ENCODE data around the gene CEP112.
"Not testable (repeated sequence)": the region's sequence is repeated elsewhere in the genome, so short reads cannot be mapped to it uniquely, and the experiment has no call there.

CEP112 gene

DNA sequence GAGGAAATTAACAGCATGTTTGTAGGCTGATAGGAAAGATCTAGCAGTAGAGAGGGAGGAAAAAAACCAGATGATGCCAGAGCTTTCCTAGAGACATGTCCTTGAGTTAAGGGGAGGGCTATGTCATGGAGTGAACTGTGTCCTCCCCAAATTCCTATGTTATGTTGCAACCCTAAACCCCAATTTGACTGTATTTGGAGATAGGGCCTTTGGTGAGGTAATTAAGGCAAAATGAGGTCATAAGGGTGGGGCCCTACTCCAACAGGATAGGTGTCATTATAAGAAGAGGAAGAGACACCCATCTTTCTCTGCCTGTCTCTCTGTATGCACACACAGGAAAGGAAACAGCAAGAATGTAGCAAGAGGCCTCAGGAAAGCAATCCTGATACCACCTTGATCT is 435.2 kb downstream of the CEP112 start:
- DNase-seq, result no peak

DNA sequence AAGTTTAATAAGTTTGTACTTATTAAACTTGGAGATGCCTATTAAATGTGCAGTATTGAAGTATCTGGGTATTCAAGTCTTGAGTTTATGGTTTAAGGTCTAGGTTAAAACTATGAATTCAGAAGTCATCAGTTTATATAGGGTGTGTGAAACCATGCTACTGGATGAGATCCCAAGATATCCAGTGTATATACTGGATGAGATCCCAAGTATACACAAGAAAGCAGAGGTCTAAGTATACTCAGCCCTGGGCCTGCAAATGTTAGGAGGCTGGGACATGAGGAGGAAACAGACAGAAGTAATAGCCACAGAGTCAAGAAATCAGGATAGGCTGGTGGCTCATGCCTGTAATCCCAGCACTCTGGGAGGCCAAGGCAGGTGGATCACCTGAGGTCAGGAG is 436.1 kb downstream of the CEP112 start:
- no peak for DNase-seq

DNA sequence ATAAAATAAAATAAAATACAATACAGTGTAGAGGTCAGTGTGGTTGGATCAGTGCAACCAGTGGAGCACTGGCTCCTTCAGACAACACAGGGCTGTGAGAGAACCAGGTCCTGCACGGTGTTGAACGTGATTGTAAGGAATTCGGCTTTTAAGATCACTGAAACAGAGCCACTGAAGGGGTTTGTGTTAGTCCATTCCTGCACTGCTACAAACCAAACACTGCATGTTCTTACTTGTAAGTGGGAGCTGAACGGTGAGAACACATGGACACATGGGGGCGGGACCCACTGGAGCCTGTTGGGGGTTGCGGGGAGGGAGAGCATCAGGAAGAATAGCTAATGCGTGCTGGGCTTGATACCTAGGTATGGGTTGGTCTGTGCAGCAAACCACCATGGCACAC is 437.3 kb downstream of the CEP112 start:
- no peak for DNase-seq

DNA sequence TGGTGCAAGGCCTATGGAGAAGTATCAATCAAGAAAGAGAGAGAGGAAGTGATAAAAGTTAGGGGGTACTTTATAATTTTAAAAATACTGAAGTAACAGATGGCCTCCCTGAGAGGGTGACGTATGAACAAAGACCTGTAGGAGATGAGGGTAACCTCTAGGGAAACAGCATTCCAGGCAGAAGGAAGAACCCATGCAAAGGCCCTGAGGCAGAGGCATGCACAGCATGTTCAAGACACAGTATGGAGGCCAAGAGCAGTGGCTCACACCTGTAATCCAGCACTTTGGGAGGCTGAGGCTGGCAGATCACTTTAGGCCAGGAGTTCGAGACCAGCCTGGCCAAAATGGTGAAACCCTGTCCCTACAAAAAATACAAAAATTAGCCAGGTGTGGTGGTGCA is 437.9 kb downstream of the CEP112 start:
- DNase-seq, result no peak

DNA sequence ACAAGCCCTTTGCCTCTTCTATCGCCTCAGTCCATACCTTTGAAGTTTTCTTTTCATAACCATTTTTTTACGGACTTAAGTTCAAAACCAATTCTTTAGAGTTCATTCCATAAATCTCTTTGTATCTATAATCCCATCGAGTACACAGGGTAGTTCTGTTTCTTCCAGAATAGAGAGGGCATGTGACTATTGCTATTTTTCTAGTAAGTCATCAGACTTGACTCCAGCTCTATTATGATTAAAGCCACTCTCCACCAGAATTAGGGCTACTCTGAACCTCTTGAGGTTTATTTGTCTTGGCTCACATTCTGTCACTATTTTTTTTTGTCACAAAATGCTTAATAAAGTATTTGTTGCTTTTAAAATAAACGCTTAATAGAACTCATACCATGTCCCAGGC is 438.6 kb downstream of the CEP112 start:
- no peak for DNase-seq

DNA sequence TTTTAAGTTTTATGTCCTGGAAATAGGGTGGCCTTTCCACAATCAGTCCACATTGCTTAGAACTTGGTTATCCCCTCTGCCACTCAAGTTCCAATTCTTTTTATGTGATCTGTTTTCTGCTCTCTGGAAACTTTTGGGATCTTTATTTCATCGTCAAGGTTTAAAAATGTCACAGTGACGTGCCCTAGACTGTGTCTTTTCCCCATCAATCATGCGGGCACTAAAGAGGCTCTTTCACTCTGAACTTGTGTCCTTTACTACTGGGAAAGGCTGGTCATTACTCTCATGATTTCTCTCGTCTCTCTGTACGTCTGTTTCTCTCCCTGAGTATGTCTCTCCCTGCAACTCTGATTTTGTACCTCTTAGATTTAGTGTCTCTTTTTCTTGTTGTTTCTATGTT is 440.7 kb downstream of the CEP112 start:
- no peak for DNase-seq

DNA sequence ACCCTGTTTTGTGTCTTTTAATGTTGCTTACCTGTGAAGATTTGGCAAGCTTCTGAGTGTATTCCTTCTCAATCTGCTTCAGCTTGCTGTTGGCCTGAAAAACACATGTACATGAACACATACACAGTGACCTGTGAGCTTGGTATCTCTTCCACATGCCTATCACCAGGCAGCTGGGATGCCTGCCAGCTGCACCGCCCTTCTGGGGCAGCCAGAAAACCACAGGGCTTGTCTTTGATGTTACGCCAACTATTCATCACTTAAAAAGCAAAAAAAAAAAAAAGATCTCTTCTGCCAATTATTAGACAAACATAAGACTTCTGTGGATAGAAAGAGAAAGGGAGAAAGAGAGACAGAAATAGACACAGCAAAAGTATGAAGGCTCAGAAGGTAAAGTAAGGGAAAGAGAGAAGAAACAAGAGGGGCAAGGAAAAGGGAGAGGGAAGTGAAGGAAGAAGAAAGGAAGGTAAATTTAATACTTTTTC is 441.3 kb downstream of the CEP112 start:
- peak; percentile 51 for DNase-seq

DNA sequence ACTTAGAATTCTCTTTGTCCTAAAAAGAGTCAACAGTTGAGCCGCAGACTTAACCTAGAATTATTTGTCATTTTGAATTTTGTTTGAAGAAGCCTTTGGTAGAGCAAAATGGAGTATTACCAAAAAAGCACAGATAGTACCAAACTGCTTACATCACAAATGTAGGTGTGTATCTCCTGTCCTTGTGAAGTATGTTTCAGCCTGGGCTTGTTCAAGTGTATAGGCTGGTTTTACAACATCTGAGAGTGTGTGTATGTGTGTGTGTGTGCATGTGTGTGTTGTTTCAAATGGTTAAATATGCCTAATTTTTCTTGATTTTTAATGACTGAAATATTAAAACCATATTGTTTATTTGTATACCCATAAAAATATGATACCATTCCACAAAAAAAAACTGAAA is 441.8 kb downstream of the CEP112 start:
- DNase-seq, result no peak

DNA sequence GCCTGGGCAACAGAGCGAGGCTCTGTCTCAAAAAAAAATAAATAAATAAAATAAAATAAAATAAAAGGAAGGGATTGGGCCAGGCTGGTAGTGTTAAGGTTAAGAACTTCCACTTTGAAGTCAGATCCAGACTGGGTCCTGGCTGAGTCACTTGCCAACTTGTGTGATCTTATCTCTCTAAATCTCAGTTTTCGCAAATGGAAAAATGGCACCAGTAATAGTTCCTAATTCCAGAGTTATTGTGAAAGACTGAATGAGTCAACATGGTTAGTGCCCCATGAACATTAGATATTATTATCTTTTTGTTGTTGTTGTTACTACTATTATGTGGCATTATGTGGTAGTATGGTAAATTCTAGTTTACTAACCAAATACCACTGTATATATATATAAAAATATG is 442.5 kb downstream of the CEP112 start:
- no peak for DNase-seq

DNA sequence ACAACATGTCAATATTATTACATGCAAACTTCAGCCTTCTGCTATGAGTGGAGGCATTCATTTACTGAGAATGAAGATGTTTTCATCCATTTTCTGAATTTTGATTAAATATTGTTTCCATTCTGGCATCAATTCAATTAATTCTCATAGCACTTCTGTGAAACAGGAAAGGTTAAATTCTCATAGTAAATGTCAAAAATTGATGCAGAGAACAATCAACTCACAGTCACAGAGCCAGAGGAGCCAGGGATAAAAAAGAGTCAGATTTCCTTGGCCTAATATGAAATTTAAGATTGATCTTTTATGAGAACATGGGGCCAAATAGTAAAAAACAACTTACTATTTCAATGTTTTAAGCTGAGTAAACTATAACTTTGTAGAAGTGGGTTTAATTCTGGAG is 446.7 kb downstream of the CEP112 start:
- DNase-seq, result no peak

DNA sequence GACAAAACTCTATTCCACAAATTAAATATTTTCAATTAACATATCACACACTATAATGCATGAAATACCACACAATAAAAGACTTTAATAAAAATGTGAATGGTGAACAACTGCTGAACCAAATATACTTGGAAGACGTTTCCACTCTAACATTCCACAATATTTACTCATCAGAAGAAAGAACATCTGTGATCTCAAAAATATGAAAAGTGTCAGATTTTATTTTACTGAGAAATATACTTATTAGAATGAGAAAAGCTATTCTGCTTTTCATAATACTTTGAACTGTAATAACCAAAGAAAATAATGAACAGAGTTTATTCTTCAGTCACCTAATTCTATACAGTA is 448.7 kb downstream of the CEP112 start:
- no peak for DNase-seq

DNA sequence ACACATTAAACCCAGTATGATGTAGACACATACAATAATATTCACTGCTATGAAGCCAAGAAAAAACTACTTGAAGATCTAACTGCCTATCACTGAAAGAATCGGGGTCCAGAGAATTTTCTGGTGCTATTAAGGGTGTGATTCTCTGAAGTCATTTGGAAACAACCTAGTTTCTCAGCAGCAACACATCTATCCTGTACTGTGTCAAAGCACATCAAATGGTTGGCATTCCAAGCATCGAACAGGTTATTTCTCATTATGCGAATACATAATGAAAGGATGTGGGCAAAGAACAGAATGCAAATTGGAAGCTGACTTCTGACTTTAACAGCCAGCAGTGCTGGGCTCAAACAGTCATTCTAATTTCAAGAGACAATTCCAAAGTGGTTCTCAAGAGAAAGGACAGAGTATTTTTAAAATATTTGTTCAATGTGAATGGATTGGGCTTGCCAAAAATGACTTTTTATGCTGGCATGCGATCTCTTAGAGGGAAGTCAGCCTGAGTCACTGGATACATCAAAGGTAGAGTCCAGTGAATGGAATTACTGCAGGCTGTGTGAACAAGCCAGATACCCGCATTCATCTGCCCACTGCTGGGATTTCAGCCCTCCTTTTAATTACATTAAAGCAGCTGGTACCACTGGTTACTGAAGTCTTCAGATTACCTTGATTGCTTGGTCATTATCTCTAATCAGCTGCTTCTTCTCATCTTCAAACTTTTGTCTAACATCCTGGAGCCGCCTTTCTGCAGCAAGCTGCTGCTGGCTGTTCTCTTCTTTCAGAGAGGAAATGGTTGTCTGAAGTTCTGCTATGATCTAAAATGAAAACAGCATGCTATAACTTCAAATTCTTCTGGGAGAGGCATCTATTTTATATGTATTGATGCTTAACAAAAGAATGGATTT is 449.3 kb downstream of the CEP112 start:
- no peak for DNase-seq

DNA sequence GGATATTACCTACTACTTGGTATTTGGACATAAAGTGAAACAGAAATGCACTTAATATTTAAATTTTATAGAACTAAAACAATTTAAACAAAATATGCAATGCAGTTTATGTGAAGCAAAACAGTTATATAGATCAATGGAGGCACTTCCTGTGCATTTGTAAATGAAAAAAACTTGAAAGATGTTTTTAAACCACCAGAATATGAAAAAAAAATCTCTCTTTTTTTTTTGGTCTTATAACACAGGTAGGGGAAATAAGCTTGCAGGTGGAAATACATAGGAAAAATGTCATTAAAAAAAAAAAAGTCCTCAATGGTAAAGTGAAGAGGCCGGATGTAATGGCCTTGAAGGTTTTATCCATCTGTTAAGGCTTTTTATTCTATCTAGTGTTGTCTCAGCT is 450.2 kb downstream of the CEP112 start:
- DNase-seq, result no peak

DNA sequence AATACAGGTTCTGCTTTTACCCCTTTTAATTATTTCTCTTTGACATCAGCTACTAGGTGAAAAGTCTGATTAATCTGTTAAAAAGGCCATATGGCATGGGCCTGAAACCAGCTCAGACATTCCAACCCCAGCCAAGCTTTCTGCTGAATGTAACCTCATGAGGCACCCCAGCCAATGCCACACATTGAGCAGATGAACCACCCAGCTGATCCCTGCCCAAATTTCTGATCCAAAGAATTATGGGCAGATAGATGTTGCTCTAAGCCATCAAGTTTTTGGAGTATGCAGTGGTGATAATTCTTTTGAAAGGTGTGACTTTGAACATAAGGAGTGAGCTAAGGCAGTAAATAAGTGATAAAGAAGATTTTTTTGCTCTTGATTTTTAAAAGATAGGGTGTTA is 452.9 kb downstream of the CEP112 start:
- DNase-seq, result no peak

DNA sequence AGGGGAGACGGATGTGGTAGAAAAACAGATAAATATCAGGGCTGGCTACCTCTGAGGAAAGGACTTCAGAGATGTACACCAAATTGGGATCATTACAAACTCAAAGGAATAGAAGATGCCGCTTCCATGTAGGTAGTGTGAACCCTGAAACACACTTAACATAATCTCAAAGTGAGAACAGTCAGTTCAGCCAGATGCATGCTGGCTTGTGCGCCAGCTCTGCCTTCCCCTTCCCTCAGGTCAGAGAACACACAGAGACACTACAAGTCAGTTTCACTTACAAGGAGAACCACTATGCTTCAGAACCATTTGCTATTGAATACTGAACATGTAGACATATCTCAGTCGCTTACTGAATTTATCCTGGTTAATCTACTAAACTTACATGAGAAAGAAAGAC is 454.5 kb downstream of the CEP112 start:
- DNase-seq, result no peak

DNA sequence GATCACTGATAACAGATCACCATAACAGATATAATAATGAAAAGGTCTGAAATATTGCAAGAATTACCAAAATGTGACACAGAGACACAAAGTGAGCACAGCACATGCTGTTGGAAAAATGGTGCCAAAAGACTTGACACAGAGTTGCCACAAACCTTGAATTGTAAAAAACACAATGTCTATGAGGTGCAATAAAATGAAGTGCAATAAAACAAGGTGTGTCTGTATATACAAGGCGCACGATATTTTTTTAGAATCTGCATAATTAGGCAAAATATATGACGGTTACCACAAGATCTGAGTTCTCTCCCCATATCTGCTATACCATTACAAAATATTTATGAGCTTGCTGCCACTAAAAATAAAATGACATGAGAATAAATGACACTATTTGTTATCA is 458.6 kb downstream of the CEP112 start:
- no peak for DNase-seq

DNA sequence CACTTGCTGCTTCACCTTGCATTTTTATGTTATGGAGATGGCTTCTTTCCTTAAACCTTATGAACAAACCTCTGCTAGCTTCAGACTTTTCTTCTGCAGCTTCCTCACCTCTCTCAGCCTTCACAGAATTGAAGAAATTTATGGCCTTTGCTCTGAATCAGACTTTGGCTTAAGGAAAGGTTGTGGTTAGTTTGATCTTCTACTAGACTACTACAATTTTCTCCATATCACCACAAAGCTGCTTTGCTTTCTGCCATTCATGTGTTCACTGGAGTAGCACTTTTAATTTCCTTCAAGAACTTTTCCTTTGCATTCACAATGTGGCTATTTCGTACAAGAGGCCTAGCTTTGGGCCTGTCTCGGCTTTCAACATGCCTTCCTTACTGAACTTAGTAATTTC is 459.3 kb downstream of the CEP112 start:
- not testable (repeated sequence) for DNase-seq

DNA sequence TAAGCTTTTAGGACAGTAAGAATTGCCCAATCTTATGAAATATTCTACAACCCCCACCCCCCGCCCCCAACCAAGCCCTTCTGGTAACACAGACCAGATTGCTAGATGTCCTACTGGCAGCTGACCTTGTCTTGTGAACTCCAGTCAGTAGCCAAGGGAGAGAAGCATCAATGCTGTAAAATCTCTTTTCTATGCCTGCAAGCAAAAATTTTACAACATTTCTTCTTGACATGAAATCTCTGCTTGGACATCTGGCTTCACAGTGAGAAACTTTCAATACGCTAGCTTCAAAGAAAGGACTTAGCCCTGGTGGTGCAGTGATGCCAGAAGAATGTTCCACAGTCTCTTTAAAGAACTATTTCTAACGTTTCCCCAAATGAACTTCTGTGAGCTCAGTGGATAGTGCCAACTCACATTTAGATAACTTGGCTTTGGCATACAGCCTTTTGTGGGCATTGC is 461.2 kb downstream of the CEP112 start:
- no peak for DNase-seq

DNA sequence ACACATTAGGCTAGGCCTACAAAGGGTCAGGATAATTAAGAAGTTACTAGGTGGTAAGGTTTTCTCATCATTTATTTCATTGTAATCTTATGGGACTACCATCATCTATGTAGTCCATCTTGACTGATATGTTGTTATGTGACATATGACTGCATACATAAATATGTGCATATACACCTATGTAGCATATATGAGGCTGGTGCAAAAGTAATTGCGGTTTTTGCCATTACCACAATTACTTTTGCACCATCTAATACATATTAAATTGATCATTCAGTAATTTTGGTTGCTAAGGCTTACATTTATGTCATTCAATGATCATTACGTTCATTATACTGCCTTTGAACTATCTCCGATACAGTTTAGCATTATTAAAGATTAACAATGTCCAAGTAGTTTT is 462.7 kb downstream of the CEP112 start:
- no peak for DNase-seq

DNA sequence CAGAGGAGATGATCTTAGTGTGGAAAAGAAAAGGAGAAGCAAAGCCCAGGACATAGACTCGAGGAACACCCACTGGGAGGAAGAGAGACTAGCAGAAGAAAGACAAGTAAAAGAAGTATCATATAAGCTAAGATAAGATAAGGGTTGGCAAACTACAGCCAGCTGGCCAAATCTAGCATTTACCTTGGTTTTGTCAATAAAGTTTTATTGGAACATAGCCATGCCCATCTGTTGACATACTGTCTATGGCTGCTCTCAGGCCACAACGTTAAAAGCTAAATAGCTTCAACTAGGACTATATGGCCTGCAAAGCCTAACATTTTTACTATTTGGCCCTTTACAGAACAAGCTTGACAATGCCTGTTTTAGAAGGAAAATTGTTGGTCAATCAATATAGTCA is 464.1 kb downstream of the CEP112 start:
- DNase-seq, result no peak

DNA sequence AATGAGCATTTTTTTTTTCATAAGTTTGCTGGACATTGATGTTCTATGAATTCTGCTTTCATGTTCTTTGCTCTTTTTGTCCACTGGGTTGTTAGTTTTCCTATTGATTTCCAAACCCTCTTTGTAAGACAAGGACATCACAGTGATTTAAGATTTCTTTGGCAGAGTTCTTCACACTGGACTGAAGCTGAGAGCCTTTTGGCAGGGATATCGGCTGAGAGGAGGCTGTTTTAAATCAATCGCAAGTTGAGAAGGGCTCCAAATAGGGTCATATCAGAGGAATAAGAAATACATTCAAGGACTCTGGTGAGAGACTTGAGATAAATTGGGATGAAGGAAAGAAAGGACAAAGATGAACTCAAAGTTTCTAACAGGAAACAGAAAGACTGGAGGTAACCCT is 464.7 kb downstream of the CEP112 start:
- DNase-seq, result no peak

DNA sequence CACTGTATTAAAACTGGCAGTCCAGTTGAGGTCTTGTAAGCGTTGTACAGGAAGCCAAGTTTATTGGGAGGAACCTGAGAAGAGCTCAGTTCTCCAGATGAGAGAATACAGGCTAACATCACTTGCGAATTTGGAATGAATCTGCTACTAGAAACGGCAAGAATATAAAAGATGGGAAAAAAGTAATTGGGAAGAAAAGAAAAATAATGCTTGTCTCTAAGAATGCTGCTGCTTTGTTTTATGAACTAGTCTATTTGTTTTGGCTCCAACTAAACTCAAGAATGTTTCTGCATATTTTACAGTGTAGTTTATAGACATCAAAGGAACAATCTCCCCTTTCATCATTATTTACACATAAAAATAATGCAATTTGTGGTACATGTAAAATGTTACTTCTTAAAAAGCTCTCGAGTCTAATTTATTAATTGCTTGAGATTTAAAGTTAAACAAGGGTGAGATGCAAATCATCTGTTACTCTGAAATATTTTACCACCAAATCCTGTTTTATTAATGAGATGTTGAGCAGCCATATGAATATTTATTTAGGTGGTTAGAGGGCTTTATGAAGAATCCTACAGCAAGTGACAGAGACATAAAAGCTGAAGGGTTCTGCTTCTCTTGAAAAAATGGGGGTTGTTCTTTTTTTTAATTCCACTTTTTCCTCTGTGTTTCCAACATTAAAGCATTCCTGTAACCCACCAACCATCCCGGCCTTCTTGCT is 468.3 kb downstream of the CEP112 start:
- no peak for DNase-seq

DNA sequence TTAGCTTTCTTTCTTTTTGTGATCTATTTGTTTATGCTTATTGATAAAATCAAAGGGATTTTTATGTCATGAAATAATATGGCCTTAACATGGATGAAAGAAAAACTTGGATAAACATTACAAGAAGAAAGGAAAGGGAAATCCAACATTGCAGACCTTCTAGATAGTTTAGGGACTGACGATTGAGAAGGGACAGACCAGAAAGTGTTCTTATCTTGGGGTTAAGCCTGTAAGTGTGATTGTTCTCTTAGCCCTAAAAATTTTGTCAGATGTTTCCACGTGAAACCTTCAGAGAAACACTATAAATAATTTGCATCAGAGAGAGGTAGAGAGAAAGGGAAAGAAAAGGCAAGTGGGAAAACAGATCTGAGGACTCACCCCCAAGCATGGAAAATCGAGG is 473.3 kb downstream of the CEP112 start:
- no peak for DNase-seq
